Fibroblast of lung (primary cell): Measurements from ENCODE around the gene MAB21L4.

Experiments
- CTCF ChIP-seq, 2 donors: IDR thresholded peaks in 1 of 2; conservative IDR thresholded peaks in 1 of 2; 1 replicate in 1 of 2; 2 replicates in 1 of 2; pipeline ENCODE4 v1.5.1; 2011 to 2012; ENCODE audit warnings: low read length in 2 of 2, control low read depth in 1 of 2, inconsistent platforms in 1 of 2, low read depth in 1 of 2, mild to moderate bottlenecking in 1 of 2
- EZH2 ChIP-seq: IDR thresholded peaks from 2 replicates; pipeline ENCODE4 v1.5.1; 2012; ENCODE audit warnings: low read length, control low read depth, mild to moderate bottlenecking; ENCODE audit errors: missing control alignments

GRCh38 chr2:240930631-240931318, 34.8 kb upstream of the MAB21L4 start:
- TF ChIP-seq EZH2 (no peak), CTCF (conservative IDR thresholded peaks at IDR 0.05 in 1 of 2, IDR thresholded peaks at IDR 0.05 in 1 of 2; ENCODE audit: low read depth in 1 of 2, low read length in 2 of 2) (no peak)
